ENCODE results near the gene PACSIN3. TPM values are rescaled to one million over a fixed set of nuclear protein-coding genes. Genes with fewer than 3 reads are reported as not detected.

Gene PACSIN3
- total RNA-seq, 1 donor from 2014 or later, result 97.1 TPM

DNA sequence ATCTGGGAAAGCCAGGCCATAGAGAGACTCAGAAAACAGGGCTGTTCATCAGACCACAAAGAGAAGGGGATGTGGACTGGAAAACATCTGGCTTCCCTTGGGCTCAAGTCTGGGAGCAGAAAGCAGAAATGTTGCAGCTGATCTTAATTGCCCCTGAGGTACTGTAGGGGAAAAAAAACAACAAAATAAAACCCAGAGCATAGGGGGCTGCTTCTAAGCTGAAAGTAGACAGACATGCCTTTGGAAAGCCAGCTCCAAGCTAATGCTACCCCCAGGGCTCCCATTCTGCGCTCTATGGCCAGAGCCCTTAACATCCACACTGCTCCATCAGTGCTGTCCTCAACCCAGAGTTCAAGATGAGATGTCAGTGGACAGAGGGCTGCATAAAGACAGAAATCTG, 2.0 kb upstream of the PACSIN3 start:
- FAIRE-seq, result no peak

DNA sequence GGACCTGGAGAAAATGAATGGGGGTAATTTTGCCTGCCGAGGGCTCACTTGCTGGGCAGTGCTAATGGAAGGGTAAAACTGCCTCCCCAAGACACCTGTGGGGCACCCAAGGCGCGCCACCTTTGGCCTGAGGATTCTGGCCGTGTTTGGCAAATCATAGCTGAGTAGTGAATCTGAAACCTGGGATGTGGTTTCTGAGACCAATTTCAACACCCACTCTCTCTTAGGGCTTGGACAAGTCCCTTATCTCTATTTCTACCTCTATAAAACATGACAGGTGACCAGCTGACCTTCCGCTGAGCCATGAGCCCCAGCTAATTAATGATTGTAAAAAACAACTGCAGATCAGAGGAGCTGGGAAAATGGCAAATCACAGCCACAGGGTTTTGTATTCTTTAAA, 1.5 kb upstream of the PACSIN3 start:
- DNase-seq (ENCODE audit: low read depth) (no peak), FAIRE-seq (no peak)
- Histone ChIP-seq H3K4me3 (ENCODE audit: low read depth, low read length) (peak overlapping the region; percentile 63), H3K36me3 (ENCODE audit: control insufficient read depth, insufficient read depth, low read length) (peaks cover 4% of the 10 kb centered on the region), H3K27me3 (ENCODE audit: control insufficient read depth, insufficient read depth, low read length) (no peaks in the 10 kb centered on the region)
- TF ChIP-seq CTCF (IDR thresholded peaks at IDR 0.05; ENCODE audit: insufficient read depth, low read length, severe bottlenecking), result no peak

More for the DNA sequence above, 2.0 kb upstream of the PACSIN3 start:
- Histone ChIP-seq H3K36me3 (ENCODE audit: control insufficient read depth, insufficient read depth, low read length) (peaks cover 2% of the 10 kb centered on the region), H3K4me3 (ENCODE audit: low read depth, low read length) (no peak overlapping the region), H3K27me3 (ENCODE audit: control insufficient read depth, insufficient read depth, low read length) (no peaks in the 10 kb centered on the region)
- DNase-seq (ENCODE audit: low read depth), result no peak
- TF ChIP-seq CTCF (IDR thresholded peaks at IDR 0.05; ENCODE audit: insufficient read depth, low read length, severe bottlenecking), result no peak

- DNase-seq (ENCODE audit: low read depth) (peak; percentile 45), FAIRE-seq (no peak)
- Histone ChIP-seq H3K4me3 (ENCODE audit: low read depth, low read length) (peak overlapping the region; percentile 63), H3K36me3 (ENCODE audit: control insufficient read depth, insufficient read depth, low read length) (peaks cover 6% of the 10 kb centered on the region), H3K27me3 (ENCODE audit: control insufficient read depth, insufficient read depth, low read length) (no peaks in the 10 kb centered on the region)
- peak; percentile 12 for TF ChIP-seq CTCF (IDR thresholded peaks at IDR 0.05; ENCODE audit: insufficient read depth, low read length, severe bottlenecking)
These were observed 764 bp upstream of the PACSIN3 start for GRCh38 chr11:47186700-47187695.

GRCh38 chr11:47185305-47186075, 744 bp downstream of the PACSIN3 start:
- Histone ChIP-seq H3K4me3 (ENCODE audit: low read depth, low read length) (peak overlapping the region; percentile 63), H3K36me3 (ENCODE audit: control insufficient read depth, insufficient read depth, low read length) (peaks cover 9% of the 10 kb centered on the region), H3K27me3 (ENCODE audit: control insufficient read depth, insufficient read depth, low read length) (no peaks in the 10 kb centered on the region)
- TF ChIP-seq CTCF (IDR thresholded peaks at IDR 0.05; ENCODE audit: insufficient read depth, low read length, severe bottlenecking), result no peak
- DNase-seq (ENCODE audit: low read depth) (peak; percentile 68), FAIRE-seq (no peak)

- DNase-seq (ENCODE audit: low read depth), result no peak
- Histone ChIP-seq H3K27me3 (ENCODE audit: control insufficient read depth, insufficient read depth, low read length) (no peaks in the 10 kb centered on the region), H3K4me3 (ENCODE audit: low read depth, low read length) (peak overlapping the region; percentile 63), H3K36me3 (ENCODE audit: control insufficient read depth, insufficient read depth, low read length) (peaks cover 12% of the 10 kb centered on the region)
- FAIRE-seq, result no peak
- TF ChIP-seq CTCF (IDR thresholded peaks at IDR 0.05; ENCODE audit: insufficient read depth, low read length, severe bottlenecking), result no peak
These were observed 1.4 kb downstream of the PACSIN3 start for GRCh38 chr11:47184711-47185304.

All from bronchial epithelial cell (primary cell).